Prostate gland (tissue), 2 donors: ENCODE results near the gene VMA21. TPM values are rescaled to one million over a fixed set of nuclear protein-coding genes. Genes with fewer than 3 reads are reported as not detected.
A peak's percentile ranks its signal among the peaks of the same experiment; 100 is the strongest.

Experiments used
- DNase-seq: peaks from one replicate; pipeline ENCODE4 v3.0.0-alpha.2; 2019; ENCODE audit warnings: low spot score
- H3K27ac ChIP-seq, 2 donors: fragments of 200-600 bp; sonication (generic); 2 replicates each; pipeline ENCODE4 v1.5.1; 2017 to 2019
- H3K27me3 ChIP-seq: fragments of 200-600 bp; sonication (generic); replicated peaks from 2 replicates; pipeline ENCODE4 v1.5.1; 2019; ENCODE audit not compliant: insufficient read depth
- H3K36me3 ChIP-seq, 2 donors: fragments of 200-600 bp; sonication (generic); 1 replicate in 1 of 2; 2 replicates in 1 of 2; pipeline versions ENCODE4 v1.5.1 to v1.8.1; 2017 to 2019
- H3K4me1 ChIP-seq: fragments of 200-600 bp; sonication (generic); replicated peaks from 2 replicates; pipeline ENCODE4 v1.5.1; 2019
- H3K4me3 ChIP-seq, 2 donors: fragments of 200-600 bp; sonication (generic); 2 replicates each; pipeline ENCODE4 v1.5.1; 2017 to 2019
- H3K9me3 ChIP-seq: fragments of 200-600 bp; sonication (generic); 2 replicates; pipeline ENCODE4 v1.5.1; 2017
- POLR2A ChIP-seq: fragments of 450-650 bp; IDR thresholded peaks from one replicate; pipeline ENCODE4 v1.6.1; 2016; ENCODE audit warnings: antibody characterized with exemption, mild to moderate bottlenecking
- POLR2AphosphoS5 ChIP-seq: sonication (generic); formaldehyde crosslinking; IDR thresholded peaks from one replicate; pipeline ENCODE4 v1.6.1; 2017; ENCODE audit warnings: antibody characterized with exemption
- WGBS: methylation state at CpG from one replicate; pipeline ENCODE4 v1.1.5; 2018; 5-methylcytosine and 5-hydroxymethylcytosine counted together
- intact Hi-C: fragments of 100-400 bp; cut with DNase I; formaldehyde crosslinking; loops from one replicate; pipeline ENCODE4 v1.14.2; 2022
- total RNA-seq, 2 donors: library from RNA; depleted of rRNA; stranded (reverse); fragments of >200 nt; gene quantifications; one replicate each; pipeline ENCODE4 v1.1.0, GENCODE V29; 2016
- TF ChIP-seq, protein P1 (sequence below), 4 experiments: fragments of 200-600 bp in 2 of 4; fragments of 450-650 bp in 2 of 4; sonication (generic) in 2 of 4; IDR thresholded peaks; 1 replicate in 3 of 4; 2 replicates in 1 of 4; pipeline ENCODE4 v1.5.1; 2016 to 2019; ENCODE audit warnings: antibody characterized with exemption in 4 of 4, mild to moderate bottlenecking in 2 of 4, moderate library complexity in 2 of 4

VMA21 gene
- total RNA-seq, 2 donors from 2014 or later, result 33.8 to 42.0 TPM

DNA sequence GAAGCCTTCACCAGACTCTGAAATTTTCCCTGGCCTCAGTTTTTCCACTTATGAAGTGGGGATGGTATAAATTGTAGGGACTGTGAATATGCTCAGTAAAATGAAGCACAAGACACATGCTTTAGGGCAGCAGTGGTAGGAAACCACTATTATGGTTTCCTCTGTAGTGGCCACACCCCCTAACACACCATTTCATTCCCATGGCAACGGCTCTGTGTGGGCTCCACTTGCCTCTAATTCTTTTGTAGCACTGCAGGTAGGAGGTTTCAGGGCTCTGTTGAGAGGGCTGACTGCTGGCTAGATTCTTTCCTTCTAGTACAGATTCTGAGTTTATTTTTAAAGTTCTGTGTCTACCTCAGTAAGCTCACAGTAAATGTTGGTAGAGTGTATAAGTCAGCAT is 3.5 kb upstream of the VMA21 start:
- Histone ChIP-seq H3K27ac (no peak overlapping the region), H3K36me3 (no peaks in the 10 kb centered on the region), H3K9me3 (no peaks in the 10 kb centered on the region), H3K27me3 (no peaks in the 10 kb centered on the region), H3K4me3 (no peak overlapping the region), H3K4me1 (no peaks in the 10 kb centered on the region)
- no peak for TF ChIP-seq POLR2A
- TF ChIP-seq, protein P1, sequence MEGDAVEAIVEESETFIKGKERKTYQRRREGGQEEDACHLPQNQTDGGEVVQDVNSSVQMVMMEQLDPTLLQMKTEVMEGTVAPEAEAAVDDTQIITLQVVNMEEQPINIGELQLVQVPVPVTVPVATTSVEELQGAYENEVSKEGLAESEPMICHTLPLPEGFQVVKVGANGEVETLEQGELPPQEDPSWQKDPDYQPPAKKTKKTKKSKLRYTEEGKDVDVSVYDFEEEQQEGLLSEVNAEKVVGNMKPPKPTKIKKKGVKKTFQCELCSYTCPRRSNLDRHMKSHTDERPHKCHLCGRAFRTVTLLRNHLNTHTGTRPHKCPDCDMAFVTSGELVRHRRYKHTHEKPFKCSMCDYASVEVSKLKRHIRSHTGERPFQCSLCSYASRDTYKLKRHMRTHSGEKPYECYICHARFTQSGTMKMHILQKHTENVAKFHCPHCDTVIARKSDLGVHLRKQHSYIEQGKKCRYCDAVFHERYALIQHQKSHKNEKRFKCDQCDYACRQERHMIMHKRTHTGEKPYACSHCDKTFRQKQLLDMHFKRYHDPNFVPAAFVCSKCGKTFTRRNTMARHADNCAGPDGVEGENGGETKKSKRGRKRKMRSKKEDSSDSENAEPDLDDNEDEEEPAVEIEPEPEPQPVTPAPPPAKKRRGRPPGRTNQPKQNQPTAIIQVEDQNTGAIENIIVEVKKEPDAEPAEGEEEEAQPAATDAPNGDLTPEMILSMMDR (IDR thresholded peaks at IDR 0.05), result no peak
- TF ChIP-seq POLR2AphosphoS5, result no peak
- WGBS, result 18% methylated on average over 1 of the region's 1 CpG
- intact Hi-C loops, result loop anchor here (10.0 kb wide), 1 partner anchor 1759 kb away; the partner anchor contains the start of gene TMEM185A
- DNase-seq, result no peak

DNA sequence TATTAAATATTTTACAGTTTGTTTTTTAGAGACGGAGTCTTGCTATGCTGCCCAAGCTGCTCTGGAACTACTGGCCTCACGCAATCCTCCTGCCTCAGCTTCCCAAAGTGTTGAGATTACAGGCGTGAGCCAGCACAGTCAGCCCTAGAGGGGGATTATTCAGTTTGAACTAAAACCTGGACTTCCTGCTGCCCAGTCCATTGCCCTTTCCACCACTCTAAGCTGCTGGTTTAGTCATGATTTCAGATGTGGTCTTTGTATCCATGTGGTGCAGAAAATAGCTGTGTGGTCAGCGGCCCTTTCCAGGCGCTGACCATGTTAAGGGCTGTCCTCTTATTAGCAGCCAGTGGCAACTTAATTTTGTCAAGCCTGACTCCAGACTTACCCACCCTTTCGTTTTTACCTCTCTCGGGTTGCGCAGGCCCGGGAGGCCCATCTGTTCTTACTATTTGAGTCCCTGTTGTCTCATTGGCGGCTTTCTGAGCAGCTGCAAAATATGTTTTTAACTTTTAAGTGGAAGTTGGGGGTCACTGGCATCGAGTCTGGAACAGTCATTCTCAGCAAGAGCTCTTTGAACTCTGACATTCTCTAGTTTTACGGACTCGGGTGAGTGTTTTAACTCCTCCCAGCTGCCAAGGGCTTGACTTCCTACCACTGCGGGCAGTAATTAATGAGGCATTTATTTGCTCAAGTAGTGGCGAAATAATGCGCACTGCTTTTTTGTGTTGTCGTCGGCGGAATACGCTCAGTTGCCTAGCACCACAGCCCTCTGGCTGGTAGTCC is 773 bp upstream of the VMA21 start:
- WGBS, result 20% methylated on average over 15 of the region's 20 CpGs
- intact Hi-C loops, result loop anchor here (10.0 kb wide), 1 partner anchor 1761 kb away; the partner anchor contains the start of gene TMEM185A
- DNase-seq, result no peak

DNA sequence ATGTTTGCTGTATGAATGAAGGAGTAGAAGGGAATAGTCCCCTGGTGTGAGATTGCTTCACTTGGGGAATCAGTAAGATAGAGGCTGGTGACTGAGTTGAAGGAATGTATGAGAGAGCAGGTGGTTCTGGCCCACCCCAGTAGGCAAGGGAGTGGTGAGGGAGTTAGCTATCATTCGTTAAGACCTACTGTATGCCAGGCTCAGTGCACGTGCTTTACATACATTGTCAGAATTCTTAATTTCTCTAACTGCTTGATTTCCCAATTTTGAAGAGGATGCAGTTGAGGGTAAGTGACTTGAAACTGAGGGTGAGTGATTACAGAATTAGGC is 700 bp downstream of the VMA21 start:
- no peaks in the 10 kb centered on the region for H3K36me3 ChIP-seq
- no peak overlapping the region for H3K27ac ChIP-seq
- no peaks in the 10 kb centered on the region for H3K9me3 ChIP-seq
- H3K4me3 ChIP-seq, result peak overlapping the region; percentile 53 to 59
- TF ChIP-seq POLR2A (no peak), POLR2AphosphoS5 (no peak)
- TF ChIP-seq, protein P1 (IDR thresholded peaks at IDR 0.05), result no peak
- no peaks in the 10 kb centered on the region for H3K27me3 ChIP-seq
- no peak for DNase-seq
- H3K4me1 ChIP-seq, result no peaks in the 10 kb centered on the region
- 0% methylated on average over 2 of the region's 2 CpGs for WGBS
- intact Hi-C loops, result loop anchor here (10.0 kb wide), 1 partner anchor 1763 kb away; the partner anchor contains the start of gene TMEM185A

More for the DNA sequence above, 773 bp upstream of the VMA21 start:
- no peaks in the 10 kb centered on the region for H3K9me3 ChIP-seq
- no peaks in the 10 kb centered on the region for H3K27me3 ChIP-seq
- TF ChIP-seq, protein P1 (IDR thresholded peaks at IDR 0.05), result no peak
- TF ChIP-seq POLR2A (no peak), POLR2AphosphoS5 (no peak)
- peak overlapping the region; percentile 80 to 81 for H3K27ac ChIP-seq
- no peaks in the 10 kb centered on the region for H3K4me1 ChIP-seq
- H3K36me3 ChIP-seq, result no peaks in the 10 kb centered on the region
- H3K4me3 ChIP-seq, result peak overlapping the region; percentile 53 to 59

DNA sequence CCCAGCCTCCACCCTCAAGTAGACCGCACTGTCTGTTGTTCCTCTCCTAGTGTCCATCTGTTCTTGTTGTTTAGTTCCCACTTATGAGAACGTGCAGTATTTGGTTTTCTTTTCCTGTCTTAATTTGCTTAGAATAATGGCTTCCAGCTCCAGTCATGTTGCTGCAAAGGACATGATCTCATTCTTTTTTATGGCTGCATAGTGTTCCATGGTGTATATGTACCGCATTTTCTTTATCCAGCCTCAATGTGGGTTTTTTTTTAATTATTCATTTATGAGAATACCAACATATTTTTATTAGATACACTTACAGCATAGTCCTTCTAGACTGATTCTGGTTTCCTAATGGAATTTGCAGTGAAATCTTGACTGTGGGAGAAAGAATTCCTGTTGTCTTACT is 1.3 kb downstream of the VMA21 start:
- intact Hi-C loops, result loop anchor here (10.0 kb wide), 1 partner anchor 1764 kb away; the partner anchor contains the start of gene TMEM185A
- H3K4me3 ChIP-seq, result no peak overlapping the region
- H3K36me3 ChIP-seq, result no peaks in the 10 kb centered on the region
- WGBS, result 85% methylated on average over 3 of the region's 3 CpGs
- no peak overlapping the region for H3K27ac ChIP-seq
- no peak for DNase-seq
- H3K4me1 ChIP-seq, result no peaks in the 10 kb centered on the region
- no peaks in the 10 kb centered on the region for H3K9me3 ChIP-seq
- no peaks in the 10 kb centered on the region for H3K27me3 ChIP-seq
- TF ChIP-seq, protein P1 (IDR thresholded peaks at IDR 0.05), result no peak
- TF ChIP-seq POLR2A, result no peak
- TF ChIP-seq POLR2AphosphoS5, result no peak
